ENCODE measurements around the gene RIMS1. TPM values are rescaled to one million over a fixed set of nuclear protein-coding genes. Genes with fewer than 3 reads are reported as not detected.

Gene RIMS1
- total and polyA plus RNA-seq, 4 donors, result 0.09 to 0.17 TPM; not detected in 2

GRCh38 chr6:72363844-72364740 lies 477.7 kb downstream of the RIMS1 start:
- H3K4me1 ChIP-seq (ENCODE audit: control insufficient read depth in 4 of 4, insufficient read depth in 4 of 4, low read length in 3 of 4), result no peaks in the 10 kb centered on the region
- H3K36me3 ChIP-seq (ENCODE audit: control insufficient read depth in 4 of 4, insufficient read depth in 3 of 4, low read depth in 1 of 4, low read length in 3 of 4), result no peaks in the 10 kb centered on the region
- H3K9ac ChIP-seq (ENCODE audit: low read depth in 1 of 2, low read length in 2 of 2), result no peak overlapping the region
- WGBS, result 62% methylated on average over 7 of the region's 7 CpGs
- no peak overlapping the region for H3K4me3 ChIP-seq (ENCODE audit: low read depth in 1 of 3, low read length in 3 of 3)
- no peak overlapping the region for H3K27ac ChIP-seq (ENCODE audit: low read depth in 1 of 2, low read length in 2 of 2)
- no peak for DNase-seq (ENCODE audit: low spot score)
- TF ChIP-seq JUND (IDR thresholded peaks at IDR 0.05), result no peak
- TF ChIP-seq SP1 (IDR thresholded peaks at IDR 0.05), result no peak
- TF ChIP-seq GABPA (IDR thresholded peaks at IDR 0.05 in 1 of 2, conservative IDR thresholded peaks at IDR 0.05 in 1 of 2), result no peak
- TF ChIP-seq, protein P1, sequence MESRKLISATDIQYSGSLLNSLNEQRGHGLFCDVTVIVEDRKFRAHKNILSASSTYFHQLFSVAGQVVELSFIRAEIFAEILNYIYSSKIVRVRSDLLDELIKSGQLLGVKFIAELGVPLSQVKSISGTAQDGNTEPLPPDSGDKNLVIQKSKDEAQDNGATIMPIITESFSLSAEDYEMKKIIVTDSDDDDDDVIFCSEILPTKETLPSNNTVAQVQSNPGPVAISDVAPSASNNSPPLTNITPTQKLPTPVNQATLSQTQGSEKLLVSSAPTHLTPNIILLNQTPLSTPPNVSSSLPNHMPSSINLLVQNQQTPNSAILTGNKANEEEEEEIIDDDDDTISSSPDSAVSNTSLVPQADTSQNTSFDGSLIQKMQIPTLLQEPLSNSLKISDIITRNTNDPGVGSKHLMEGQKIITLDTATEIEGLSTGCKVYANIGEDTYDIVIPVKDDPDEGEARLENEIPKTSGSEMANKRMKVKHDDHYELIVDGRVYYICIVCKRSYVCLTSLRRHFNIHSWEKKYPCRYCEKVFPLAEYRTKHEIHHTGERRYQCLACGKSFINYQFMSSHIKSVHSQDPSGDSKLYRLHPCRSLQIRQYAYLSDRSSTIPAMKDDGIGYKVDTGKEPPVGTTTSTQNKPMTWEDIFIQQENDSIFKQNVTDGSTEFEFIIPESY (IDR thresholded peaks at IDR 0.05), result no peak
- no peak for TF ChIP-seq ATF3 (IDR thresholded peaks at IDR 0.05)
- no peak for TF ChIP-seq RAD21 (IDR thresholded peaks at IDR 0.05)
- TF ChIP-seq RXRA (IDR thresholded peaks at IDR 0.05), result no peak
- no peak for TF ChIP-seq FOXA1 (IDR thresholded peaks at IDR 0.05)
- TF ChIP-seq EGR1 (IDR thresholded peaks at IDR 0.05; ENCODE audit: low read depth in 2 of 2), result no peak
- TF ChIP-seq CTCF (IDR thresholded peaks at IDR 0.05; ENCODE audit: low read depth, low read length, missing input control), result no peak
- TF ChIP-seq TAF1 (conservative IDR thresholded peaks at IDR 0.05), result no peak
- no peak for TF ChIP-seq FOXA2 (IDR thresholded peaks at IDR 0.05)
- TF ChIP-seq YY1 (IDR thresholded peaks at IDR 0.05), result no peak
- no peak for TF ChIP-seq HNF4A (conservative IDR thresholded peaks at IDR 0.05)
- TF ChIP-seq HNF4G (IDR thresholded peaks at IDR 0.05), result no peak
- no peak for TF ChIP-seq REST (IDR thresholded peaks at IDR 0.05)
- TF ChIP-seq, protein P2, sequence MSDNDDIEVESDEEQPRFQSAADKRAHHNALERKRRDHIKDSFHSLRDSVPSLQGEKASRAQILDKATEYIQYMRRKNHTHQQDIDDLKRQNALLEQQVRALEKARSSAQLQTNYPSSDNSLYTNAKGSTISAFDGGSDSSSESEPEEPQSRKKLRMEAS (IDR thresholded peaks at IDR 0.05), result no peak
- TF ChIP-seq NR2F2 (IDR thresholded peaks at IDR 0.05), result no peak
- H3K27me3 ChIP-seq (ENCODE audit: control insufficient read depth in 4 of 4, insufficient read depth in 4 of 4, low read length in 3 of 4), result no peaks in the 10 kb centered on the region
- no peaks in the 10 kb centered on the region for H3K9me3 ChIP-seq (ENCODE audit: control insufficient read depth in 4 of 4, low read length in 3 of 4)

Measured in liver (tissue), 9 donors.